ENCODE data around the gene NBPF4.
"Not testable (repeated sequence)": the region's sequence is repeated elsewhere in the genome, so short reads cannot be mapped to it uniquely, and the experiment has no call there.

DNA sequence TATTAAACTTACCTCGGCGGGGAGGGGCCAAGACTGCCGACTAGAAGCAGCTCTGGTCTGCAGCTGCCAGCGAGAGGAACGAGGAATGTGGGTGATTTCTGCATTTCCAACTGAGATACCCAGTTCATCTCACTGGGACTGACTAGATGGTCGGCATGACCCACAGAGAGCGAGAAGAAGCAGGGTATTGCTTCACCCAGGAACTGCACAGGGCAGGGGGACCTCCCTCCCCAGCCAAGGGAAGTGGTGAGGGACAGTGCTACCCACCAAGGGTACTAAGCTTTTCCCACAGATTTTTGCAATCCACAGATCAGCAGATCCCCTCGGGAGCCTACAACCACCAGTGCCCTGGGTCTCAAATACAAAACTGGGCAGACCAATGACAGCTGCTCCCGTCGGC lies 17.6 kb upstream of the NBPF4 start:
- not testable (repeated sequence) for TF ChIP-seq EZH2 (IDR thresholded peaks at IDR 0.05; ENCODE audit: borderline replicate concordance, insufficient read depth, low read length, poor library complexity, severe bottlenecking)
- TF ChIP-seq, protein P1, sequence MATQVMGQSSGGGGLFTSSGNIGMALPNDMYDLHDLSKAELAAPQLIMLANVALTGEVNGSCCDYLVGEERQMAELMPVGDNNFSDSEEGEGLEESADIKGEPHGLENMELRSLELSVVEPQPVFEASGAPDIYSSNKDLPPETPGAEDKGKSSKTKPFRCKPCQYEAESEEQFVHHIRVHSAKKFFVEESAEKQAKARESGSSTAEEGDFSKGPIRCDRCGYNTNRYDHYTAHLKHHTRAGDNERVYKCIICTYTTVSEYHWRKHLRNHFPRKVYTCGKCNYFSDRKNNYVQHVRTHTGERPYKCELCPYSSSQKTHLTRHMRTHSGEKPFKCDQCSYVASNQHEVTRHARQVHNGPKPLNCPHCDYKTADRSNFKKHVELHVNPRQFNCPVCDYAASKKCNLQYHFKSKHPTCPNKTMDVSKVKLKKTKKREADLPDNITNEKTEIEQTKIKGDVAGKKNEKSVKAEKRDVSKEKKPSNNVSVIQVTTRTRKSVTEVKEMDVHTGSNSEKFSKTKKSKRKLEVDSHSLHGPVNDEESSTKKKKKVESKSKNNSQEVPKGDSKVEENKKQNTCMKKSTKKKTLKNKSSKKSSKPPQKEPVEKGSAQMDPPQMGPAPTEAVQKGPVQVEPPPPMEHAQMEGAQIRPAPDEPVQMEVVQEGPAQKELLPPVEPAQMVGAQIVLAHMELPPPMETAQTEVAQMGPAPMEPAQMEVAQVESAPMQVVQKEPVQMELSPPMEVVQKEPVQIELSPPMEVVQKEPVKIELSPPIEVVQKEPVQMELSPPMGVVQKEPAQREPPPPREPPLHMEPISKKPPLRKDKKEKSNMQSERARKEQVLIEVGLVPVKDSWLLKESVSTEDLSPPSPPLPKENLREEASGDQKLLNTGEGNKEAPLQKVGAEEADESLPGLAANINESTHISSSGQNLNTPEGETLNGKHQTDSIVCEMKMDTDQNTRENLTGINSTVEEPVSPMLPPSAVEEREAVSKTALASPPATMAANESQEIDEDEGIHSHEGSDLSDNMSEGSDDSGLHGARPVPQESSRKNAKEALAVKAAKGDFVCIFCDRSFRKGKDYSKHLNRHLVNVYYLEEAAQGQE (IDR thresholded peaks at IDR 0.05; ENCODE audit: borderline replicate concordance) = not testable (repeated sequence)

All from neural cell (in vitro differentiated cells).